Natural killer cell (primary cell): ENCODE measurements around the gene RNH1. TPM values are rescaled to one million over a fixed set of nuclear protein-coding genes. Genes with fewer than 3 reads are reported as not detected.

Experiments
- ATAC-seq, 3 donors: fragments of 150-1000 bp in 2 of 3; fragments of 200-7000 bp in 1 of 3; cut with Tn5 transposase; 1 replicate in 1 of 3; 2 replicates in 2 of 3; pipeline ENCODE4 v1.10.0; 2021; ENCODE audit warnings: mild to moderate bottlenecking in 2 of 3, moderate library complexity in 2 of 3
- DNase-seq, 2 donors: peaks; one replicate each; pipeline versions ENCODE4 v3.0.0 to v3.0.0-alpha.2; 2013 to 2021; ENCODE audit warnings: mixed read lengths in 1 of 2
- H3K27ac ChIP-seq: one replicate; pipeline ENCODE4 v1.5.1; 2013; ENCODE audit warnings: mild to moderate bottlenecking, low read length
- H3K27me3 ChIP-seq: one replicate; pipeline ENCODE4 v1.6.1; 2013; ENCODE audit warnings: low read length; ENCODE audit not compliant: control insufficient read depth, insufficient read depth
- H3K36me3 ChIP-seq: one replicate; pipeline ENCODE4 v1.6.1; 2013; ENCODE audit warnings: low read length; ENCODE audit not compliant: control insufficient read depth, insufficient read depth
- H3K4me1 ChIP-seq: one replicate; pipeline ENCODE4 v1.6.1; 2013; ENCODE audit warnings: low read length; ENCODE audit not compliant: control insufficient read depth, insufficient read depth
- H3K4me3 ChIP-seq: one replicate; pipeline ENCODE4 v1.5.1; 2013; ENCODE audit warnings: low read length
- H3K9me3 ChIP-seq: one replicate; pipeline ENCODE4 v1.6.1; 2013; ENCODE audit warnings: low read length; ENCODE audit not compliant: control insufficient read depth, insufficient read depth
- H3K27ac Mint-ChIP-seq, 2 donors: one replicate each; pipeline ENCODE4 v1.8.0; 2022; ENCODE audit warnings: mild to moderate bottlenecking in 2 of 2, mixed read lengths in 2 of 2, moderate library complexity in 1 of 2
- H3K27me3 Mint-ChIP-seq, 2 donors: one replicate each; pipeline ENCODE4 v1.8.0; 2022; ENCODE audit warnings: low read depth in 2 of 2, mixed read lengths in 2 of 2
- H3K36me3 Mint-ChIP-seq: one replicate; pipeline ENCODE4 v1.8.0; 2022; ENCODE audit warnings: mixed read lengths
- H3K4me1 Mint-ChIP-seq, 2 donors: one replicate each; pipeline ENCODE4 v1.8.0; 2022; ENCODE audit warnings: mixed read lengths in 2 of 2
- H3K4me3 Mint-ChIP-seq: one replicate; pipeline ENCODE4 v1.8.0; 2022; ENCODE audit warnings: mild to moderate bottlenecking, moderate library complexity, mixed read lengths
- H3K9me3 Mint-ChIP-seq, 2 donors: one replicate each; pipeline ENCODE4 v1.8.0; 2022; ENCODE audit warnings: mixed read lengths in 2 of 2
- WGBS: methylation state at CpG from one replicate; pipeline ENCODE4 v1.1.7; 2013; ENCODE audit warnings: missing lambda C conversion rate; ENCODE audit not compliant: insufficient coverage; 5-methylcytosine and 5-hydroxymethylcytosine counted together
- intact Hi-C: fragments of 100-400 bp; cut with micrococcal nuclease; formaldehyde crosslinking; loops from one replicate; pipeline ENCODE4 v1.14.2; 2022
- total RNA-seq, 4 donors: library from RNA; stranded (reverse); fragments of 120-200 nt in 1 of 4; gene quantifications; one replicate each; pipeline versions ENCODE4 v1.2.3 to v1.2.4, GENCODE V29; 2013 to 2022
- TF ChIP-seq, protein P1 (sequence below): fragments of 200-600 bp; IDR thresholded peaks from one replicate; pipeline ENCODE4 v1.8.0; 2022; ENCODE audit warnings: antibody characterized with exemption

The RNH1 gene
- total RNA-seq, 3 donors from 2014 or later (not counting 1 experiment from before 2014, with no cell fraction given) = 113 to 120 (median 118) TPM

DNA sequence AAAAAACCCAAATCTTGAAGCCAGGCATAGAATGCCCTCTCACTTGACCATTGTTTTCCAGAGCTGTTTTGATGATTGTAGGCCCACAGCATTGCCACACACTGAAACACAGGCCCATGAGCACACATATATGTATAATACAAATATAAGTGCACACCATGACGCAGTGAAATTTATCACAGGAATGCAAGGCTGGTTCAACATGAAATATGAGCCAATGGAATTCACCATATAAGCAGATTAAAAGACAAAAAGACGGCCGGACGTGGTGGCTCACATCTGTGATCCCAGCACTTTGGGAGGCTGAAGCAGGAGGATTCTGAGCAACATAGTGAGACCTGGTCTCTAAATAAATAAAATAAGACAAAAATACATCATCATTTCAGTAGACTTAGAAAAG lies 9.4 kb upstream of the RNH1 start:
- H3K36me3 ChIP-seq = no peaks in the 10 kb centered on the region
- H3K27me3 ChIP-seq = no peaks in the 10 kb centered on the region
- Mint-ChIP-seq H3K27ac (peak overlapping the region in 1 of 2 donors; percentile 39), H3K4me1 (peaks cover 0 to 7% of the 10 kb centered on the region in 2 donors), H3K27me3 (no peaks in the 10 kb centered on the region), H3K4me3 (no peak overlapping the region), H3K9me3 (peaks cover 0 to 3% of the 10 kb centered on the region in 2 donors), H3K36me3 (no peaks in the 10 kb centered on the region)
- no peaks in the 10 kb centered on the region for H3K9me3 ChIP-seq
- 98% methylated on average over 4 of the region's 4 CpGs for WGBS
- intact Hi-C loops = loop anchor here (5.0 kb wide), 1 partner anchor 279 kb away; the partner anchor contains the start of genes PSMD13 and SIRT3
- DNase-seq (no peak), ATAC-seq (no peak)
- TF ChIP-seq, protein P1, sequence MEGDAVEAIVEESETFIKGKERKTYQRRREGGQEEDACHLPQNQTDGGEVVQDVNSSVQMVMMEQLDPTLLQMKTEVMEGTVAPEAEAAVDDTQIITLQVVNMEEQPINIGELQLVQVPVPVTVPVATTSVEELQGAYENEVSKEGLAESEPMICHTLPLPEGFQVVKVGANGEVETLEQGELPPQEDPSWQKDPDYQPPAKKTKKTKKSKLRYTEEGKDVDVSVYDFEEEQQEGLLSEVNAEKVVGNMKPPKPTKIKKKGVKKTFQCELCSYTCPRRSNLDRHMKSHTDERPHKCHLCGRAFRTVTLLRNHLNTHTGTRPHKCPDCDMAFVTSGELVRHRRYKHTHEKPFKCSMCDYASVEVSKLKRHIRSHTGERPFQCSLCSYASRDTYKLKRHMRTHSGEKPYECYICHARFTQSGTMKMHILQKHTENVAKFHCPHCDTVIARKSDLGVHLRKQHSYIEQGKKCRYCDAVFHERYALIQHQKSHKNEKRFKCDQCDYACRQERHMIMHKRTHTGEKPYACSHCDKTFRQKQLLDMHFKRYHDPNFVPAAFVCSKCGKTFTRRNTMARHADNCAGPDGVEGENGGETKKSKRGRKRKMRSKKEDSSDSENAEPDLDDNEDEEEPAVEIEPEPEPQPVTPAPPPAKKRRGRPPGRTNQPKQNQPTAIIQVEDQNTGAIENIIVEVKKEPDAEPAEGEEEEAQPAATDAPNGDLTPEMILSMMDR = no peak
- no peak overlapping the region for H3K27ac ChIP-seq
- no peak overlapping the region for H3K4me3 ChIP-seq
- peaks cover 9% of the 10 kb centered on the region for H3K4me1 ChIP-seq

DNA sequence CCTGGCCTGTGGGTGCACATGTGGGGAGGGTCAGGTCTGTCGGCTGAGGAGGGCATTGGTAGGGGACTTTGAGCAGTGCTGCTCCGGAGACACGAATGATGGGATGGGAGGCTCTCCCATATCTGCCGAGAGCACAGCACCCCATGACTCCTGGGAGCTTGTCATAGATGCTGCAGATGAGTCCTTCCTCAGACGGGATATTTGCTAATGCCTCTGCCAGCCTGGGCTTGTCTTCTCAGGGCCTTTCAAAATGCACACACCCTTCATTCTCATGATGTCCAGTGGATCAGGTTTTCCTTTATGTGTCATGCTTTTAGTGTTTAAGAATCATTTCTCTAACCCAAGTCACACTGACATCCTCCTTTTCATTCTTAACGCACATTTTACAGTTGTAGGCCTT lies 8.1 kb upstream of the RNH1 start:
- Mint-ChIP-seq H3K4me1 (peaks cover 0 to 7% of the 10 kb centered on the region in 2 donors), H3K9me3 (peaks cover 0 to 3% of the 10 kb centered on the region in 2 donors), H3K4me3 (no peak overlapping the region), H3K27ac (no peak overlapping the region), H3K36me3 (no peaks in the 10 kb centered on the region), H3K27me3 (no peaks in the 10 kb centered on the region)
- DNase-seq (no peak), ATAC-seq (no peak)
- intact Hi-C loops = loop anchor here (5.0 kb wide), 1 partner anchor 278 kb away; the partner anchor contains the start of genes PSMD13 and SIRT3
- TF ChIP-seq, protein P1 = no peak
- Histone ChIP-seq H3K27me3 (no peaks in the 10 kb centered on the region), H3K27ac (no peak overlapping the region), H3K4me1 (peaks cover 9% of the 10 kb centered on the region), H3K9me3 (no peaks in the 10 kb centered on the region), H3K36me3 (peaks cover under 1% of the 10 kb centered on the region), H3K4me3 (no peak overlapping the region)
- 81% methylated on average over 6 of the region's 6 CpGs for WGBS

- H3K27ac Mint-ChIP-seq = no peak overlapping the region
- no peaks in the 10 kb centered on the region for H3K27me3 Mint-ChIP-seq
- Histone ChIP-seq H3K27ac (no peak overlapping the region), H3K4me3 (no peak overlapping the region), H3K9me3 (no peaks in the 10 kb centered on the region), H3K36me3 (peaks cover 6% of the 10 kb centered on the region), H3K4me1 (peaks cover 9% of the 10 kb centered on the region), H3K27me3 (no peaks in the 10 kb centered on the region)
- peaks cover 0 to 7% of the 10 kb centered on the region in 2 donors for H3K4me1 Mint-ChIP-seq
- ATAC-seq (no peak), DNase-seq (no peak)
- TF ChIP-seq, protein P1 = no peak
- no peak overlapping the region for H3K4me3 Mint-ChIP-seq
- no peaks in the 10 kb centered on the region for H3K36me3 Mint-ChIP-seq
- 88% methylated on average over 10 of the region's 10 CpGs for WGBS
- H3K9me3 Mint-ChIP-seq = peaks cover 0 to 3% of the 10 kb centered on the region in 2 donors
- intact Hi-C loops = loop anchor here (5.0 kb wide), 1 partner anchor 277 kb away; the partner anchor contains the start of genes PSMD13 and SIRT3
Measured at GRCh38 chr11:514606-515005, 7.6 kb upstream of the RNH1 start.
